ENCODE results near the gene SCAF8.
A peak's percentile ranks its signal among the peaks of the same experiment; 100 is the strongest.

Gene SCAF8

GRCh38 chr6:154841109-154841508 lies 107.9 kb downstream of the SCAF8 start:
- no peak for DNase-seq

GRCh38 chr6:154842833-154843232 lies 109.6 kb downstream of the SCAF8 start:
- peak; percentile 8 for DNase-seq

- DNase-seq: no peak
These were observed 114.1 kb downstream of the SCAF8 start for GRCh38 chr6:154847318-154847717.

GRCh38 chr6:154848580-154848979 lies 115.4 kb downstream of the SCAF8 start:
- no peak for DNase-seq

GRCh38 chr6:154849475-154849874 lies 116.3 kb downstream of the SCAF8 start:
- DNase-seq: no peak

GRCh38 chr6:154852687-154853086 lies 119.5 kb downstream of the SCAF8 start:
- peak; percentile 7 for DNase-seq

GRCh38 chr6:154857529-154857928 lies 124.3 kb downstream of the SCAF8 start:
- DNase-seq: no peak

- no peak for DNase-seq
These were observed 128.6 kb downstream of the SCAF8 start for GRCh38 chr6:154861825-154862224.

- DNase-seq: no peak
These were observed 129.3 kb downstream of the SCAF8 start for GRCh38 chr6:154862536-154862935.

- no peak for DNase-seq
These were observed 130.8 kb downstream of the SCAF8 start for GRCh38 chr6:154864066-154864430.

GRCh38 chr6:154865291-154865690 lies 132.1 kb downstream of the SCAF8 start:
- no peak for DNase-seq

GRCh38 chr6:154868143-154868594 lies 135.0 kb downstream of the SCAF8 start:
- peak; percentile 26 for DNase-seq

- DNase-seq: no peak
These were observed 139.4 kb downstream of the SCAF8 start for GRCh38 chr6:154872542-154873114.

- no peak for DNase-seq
These were observed 140.3 kb downstream of the SCAF8 start for GRCh38 chr6:154873546-154873945.

GRCh38 chr6:154874773-154875592 lies 141.8 kb downstream of the SCAF8 start:
- DNase-seq: no peak

GRCh38 chr6:154876486-154877280 lies 143.5 kb downstream of the SCAF8 start:
- no peak for DNase-seq

- DNase-seq: no peak
These were observed 145.8 kb downstream of the SCAF8 start for GRCh38 chr6:154878871-154879491.

GRCh38 chr6:154882107-154882506 lies 148.9 kb downstream of the SCAF8 start:
- DNase-seq: no peak
